ENCODE data around the gene OR2T1. TPM values are rescaled to one million over a fixed set of nuclear protein-coding genes. Genes with fewer than 3 reads are reported as not detected.
"Not testable (repeated sequence)": the region's sequence is repeated elsewhere in the genome, so short reads cannot be mapped to it uniquely, and the experiment has no call there.

OR2T1 gene
- total and polyA plus RNA-seq, 2 of the 13 experiments (the other 11 are each of a cell fraction or from before 2014, with no cell fraction given), result not detected

DNA sequence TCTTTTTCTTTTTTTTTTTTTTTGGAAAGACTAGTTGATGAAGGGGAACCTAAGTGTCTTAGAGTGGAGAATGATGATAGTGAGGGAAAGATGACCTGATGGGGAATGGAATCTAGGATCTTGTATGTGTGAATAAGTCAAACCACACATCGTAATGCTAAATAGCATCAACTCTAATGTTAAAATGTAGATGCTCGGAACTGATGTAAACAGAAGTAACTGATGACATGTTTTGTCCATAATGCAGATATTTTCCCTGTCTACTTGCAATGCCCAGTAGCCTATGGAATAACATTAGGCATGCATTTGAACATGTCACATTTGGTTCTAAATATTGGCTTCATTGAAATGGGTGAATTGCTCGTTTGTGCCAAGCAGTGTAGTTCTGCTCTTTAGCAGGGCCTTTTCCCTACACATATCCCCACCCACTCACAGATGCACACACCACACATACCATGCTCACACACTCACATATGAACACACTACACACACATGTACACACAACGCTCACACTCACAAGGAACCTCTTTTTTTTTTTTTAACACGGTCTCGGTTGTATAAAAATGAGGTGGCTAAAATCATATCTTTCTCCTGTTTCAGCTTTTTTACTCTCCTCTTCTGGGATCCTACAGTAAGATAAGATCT is 47.1 kb downstream of the OR2T1 start:
- H3K4me2 ChIP-seq (ENCODE audit: low read depth, low read length); FAIRE-seq; BruUV-seq (replicated peaks); H4K20me1 ChIP-seq (ENCODE audit: insufficient read depth, low read length); H3K36me3 ChIP-seq (replicated peaks in 1 of 2; ENCODE audit: control insufficient read depth in 1 of 2, insufficient read depth in 2 of 2, low read length in 2 of 2); H3K4me3 ChIP-seq (replicated peaks in 1 of 3; ENCODE audit: insufficient read depth in 1 of 3, low read depth in 2 of 3, low read length in 3 of 3); CTCF ChIA-PET (ENCODE audit: low intra/inter-chr PET ratio, low total read pairs); H3K79me2 ChIP-seq (ENCODE audit: insufficient read depth, low read length); H3K27ac ChIP-seq (ENCODE audit: extremely low read length, insufficient read depth, low read length); POLR2A ChIA-PET; H3K27me3 ChIP-seq (ENCODE audit: control insufficient read depth in 1 of 2, insufficient read depth in 2 of 2, low read length in 2 of 2); H3K9me3 ChIP-seq (ENCODE audit: low read length); DNase-seq (ENCODE audit: low spot score); ATAC-seq; H3K9ac ChIP-seq (ENCODE audit: insufficient read depth, low read depth, low read length); H3K4me1 ChIP-seq (ENCODE audit: insufficient read depth, low read length); in situ Hi-C loops (cut with HindIII; ENCODE audit: extremely low pct_ligation_motif_present, low pct_unique_long_range_greater_than_20kb); H2AFZ ChIP-seq (ENCODE audit: low read length); intact Hi-C loops (cut with micrococcal nuclease; ENCODE audit: unreplicated experiment): not testable (repeated sequence)
- 22% methylated on average over 5 of the region's 6 CpGs for WGBS (ENCODE audit: low lambda C conversion rate)

DNA sequence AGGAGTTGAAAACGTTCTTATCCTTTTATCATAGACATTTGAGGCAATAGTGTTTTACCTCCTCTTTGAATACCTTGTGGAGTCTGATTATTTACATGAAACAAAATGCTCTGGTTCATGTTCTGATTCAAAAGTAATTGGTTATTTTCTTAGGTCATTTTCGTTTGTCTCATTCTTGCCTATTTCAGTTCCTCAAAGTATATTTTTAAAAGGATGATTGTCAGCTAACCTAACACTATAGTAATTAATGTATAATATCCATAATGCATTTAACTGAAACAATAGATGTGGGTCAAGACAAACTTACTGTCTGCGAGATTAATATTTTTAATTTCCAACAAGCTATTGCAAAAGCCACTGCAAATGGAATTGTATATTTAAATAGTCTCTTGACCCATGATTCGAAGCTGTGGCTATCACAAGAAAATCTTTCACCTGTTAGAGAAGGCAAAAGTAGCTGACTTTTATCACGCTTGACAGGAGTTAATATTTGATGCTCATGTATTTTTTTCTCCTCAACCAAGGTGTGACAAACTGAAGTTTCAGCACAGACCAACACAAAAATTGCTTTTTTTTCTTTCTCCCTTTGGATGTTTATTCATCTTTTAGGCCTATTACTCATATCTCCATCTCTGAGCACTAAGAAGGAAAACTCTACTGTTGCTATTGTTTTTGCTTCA is 47.8 kb downstream of the OR2T1 start:
- H3K27ac ChIP-seq (ENCODE audit: extremely low read length, insufficient read depth, low read length); H2AFZ ChIP-seq (ENCODE audit: low read length); POLR2A ChIA-PET; BruUV-seq (replicated peaks); H3K36me3 ChIP-seq (replicated peaks in 1 of 2; ENCODE audit: control insufficient read depth in 1 of 2, insufficient read depth in 2 of 2, low read length in 2 of 2); DNase-seq (ENCODE audit: low spot score); H3K79me2 ChIP-seq (ENCODE audit: insufficient read depth, low read length); intact Hi-C loops (cut with micrococcal nuclease; ENCODE audit: unreplicated experiment); FAIRE-seq; H3K9ac ChIP-seq (ENCODE audit: insufficient read depth, low read depth, low read length); CTCF ChIA-PET (ENCODE audit: low intra/inter-chr PET ratio, low total read pairs); H3K27me3 ChIP-seq (ENCODE audit: control insufficient read depth in 1 of 2, insufficient read depth in 2 of 2, low read length in 2 of 2); H3K4me2 ChIP-seq (ENCODE audit: low read depth, low read length); H3K4me1 ChIP-seq (ENCODE audit: insufficient read depth, low read length); in situ Hi-C loops (cut with HindIII; ENCODE audit: extremely low pct_ligation_motif_present, low pct_unique_long_range_greater_than_20kb); H3K9me3 ChIP-seq (ENCODE audit: low read length); ATAC-seq; H4K20me1 ChIP-seq (ENCODE audit: insufficient read depth, low read length); H3K4me3 ChIP-seq (replicated peaks in 1 of 3; ENCODE audit: insufficient read depth in 1 of 3, low read depth in 2 of 3, low read length in 3 of 3): not testable (repeated sequence)
- 0% methylated on average over 2 of the region's 5 CpGs for WGBS (ENCODE audit: low lambda C conversion rate)

DNA sequence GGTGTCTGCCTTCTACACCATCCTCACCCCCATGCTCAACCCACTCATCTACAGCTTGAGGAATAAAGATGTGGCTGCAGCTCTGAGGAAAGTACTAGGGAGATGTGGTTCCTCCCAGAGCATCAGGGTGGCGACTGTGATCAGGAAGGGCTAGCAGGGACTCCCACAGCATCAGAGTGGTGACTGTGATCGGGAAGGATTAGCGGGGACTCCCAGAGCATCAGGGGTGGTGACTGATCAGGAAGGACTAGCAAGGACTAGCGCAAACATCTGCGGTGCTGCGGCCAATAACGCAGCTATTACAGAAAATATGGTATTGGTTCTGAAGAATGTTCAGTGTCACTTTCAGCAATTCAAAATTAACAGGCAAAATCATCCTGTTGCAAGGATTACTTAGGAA is 50.8 kb downstream of the OR2T1 start:
- BruUV-seq (replicated peaks); H3K27me3 ChIP-seq (ENCODE audit: control insufficient read depth in 1 of 2, insufficient read depth in 2 of 2, low read length in 2 of 2); intact Hi-C loops (cut with micrococcal nuclease; ENCODE audit: unreplicated experiment); DNase-seq (ENCODE audit: low spot score); H3K36me3 ChIP-seq (replicated peaks in 1 of 2; ENCODE audit: control insufficient read depth in 1 of 2, insufficient read depth in 2 of 2, low read length in 2 of 2); H3K9ac ChIP-seq (ENCODE audit: insufficient read depth, low read depth, low read length); H3K4me1 ChIP-seq (ENCODE audit: insufficient read depth, low read length); CTCF ChIA-PET (ENCODE audit: low intra/inter-chr PET ratio, low total read pairs); H3K4me2 ChIP-seq (ENCODE audit: low read depth, low read length); ATAC-seq; H4K20me1 ChIP-seq (ENCODE audit: insufficient read depth, low read length); H3K4me3 ChIP-seq (replicated peaks in 1 of 3; ENCODE audit: insufficient read depth in 1 of 3, low read depth in 2 of 3, low read length in 3 of 3); H3K79me2 ChIP-seq (ENCODE audit: insufficient read depth, low read length); H3K27ac ChIP-seq (ENCODE audit: extremely low read length, insufficient read depth, low read length); in situ Hi-C loops (cut with HindIII; ENCODE audit: extremely low pct_ligation_motif_present, low pct_unique_long_range_greater_than_20kb); POLR2A ChIA-PET; FAIRE-seq; H2AFZ ChIP-seq (ENCODE audit: low read length); H3K9me3 ChIP-seq (ENCODE audit: low read length): not testable (repeated sequence)
- 44% methylated on average over 7 of the region's 7 CpGs for WGBS (ENCODE audit: low lambda C conversion rate)

DNA sequence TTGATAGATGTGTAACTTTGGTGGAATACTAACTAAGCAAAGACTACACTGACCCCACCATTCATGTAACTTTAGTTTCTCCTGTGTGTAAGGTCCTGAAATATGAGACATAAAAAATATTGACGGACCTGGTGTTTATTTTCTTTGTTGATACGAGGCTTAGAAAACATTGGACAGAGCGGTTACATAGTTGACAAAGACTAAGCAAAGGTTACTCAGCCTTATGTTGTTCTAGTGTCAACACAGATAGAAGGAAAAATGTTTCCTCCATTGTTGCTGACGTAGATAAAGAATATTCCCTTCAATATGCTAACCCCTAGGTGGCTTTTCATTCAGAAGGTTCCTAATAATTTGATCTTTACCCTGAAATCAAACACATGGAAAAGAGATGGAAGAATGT is 52.2 kb downstream of the OR2T1 start:
- H3K9ac ChIP-seq (ENCODE audit: insufficient read depth, low read depth, low read length); BruUV-seq (replicated peaks); H3K4me2 ChIP-seq (ENCODE audit: low read depth, low read length); in situ Hi-C loops (cut with HindIII; ENCODE audit: extremely low pct_ligation_motif_present, low pct_unique_long_range_greater_than_20kb); H3K36me3 ChIP-seq (replicated peaks in 1 of 2; ENCODE audit: control insufficient read depth in 1 of 2, insufficient read depth in 2 of 2, low read length in 2 of 2); POLR2A ChIA-PET; H4K20me1 ChIP-seq (ENCODE audit: insufficient read depth, low read length); H3K27me3 ChIP-seq (ENCODE audit: control insufficient read depth in 1 of 2, insufficient read depth in 2 of 2, low read length in 2 of 2); H2AFZ ChIP-seq (ENCODE audit: low read length); DNase-seq (ENCODE audit: low spot score); H3K79me2 ChIP-seq (ENCODE audit: insufficient read depth, low read length); CTCF ChIA-PET (ENCODE audit: low intra/inter-chr PET ratio, low total read pairs); FAIRE-seq; H3K4me3 ChIP-seq (replicated peaks in 1 of 3; ENCODE audit: insufficient read depth in 1 of 3, low read depth in 2 of 3, low read length in 3 of 3); H3K9me3 ChIP-seq (ENCODE audit: low read length); H3K4me1 ChIP-seq (ENCODE audit: insufficient read depth, low read length); intact Hi-C loops (cut with micrococcal nuclease; ENCODE audit: unreplicated experiment); H3K27ac ChIP-seq (ENCODE audit: extremely low read length, insufficient read depth, low read length): not testable (repeated sequence)
- ATAC-seq, result peak; percentile 88
- WGBS (ENCODE audit: low lambda C conversion rate), result 0% methylated on average over 2 of the region's 4 CpGs
